Neural cell (in vitro differentiated cells): Measurements from ENCODE around the gene ATG14. TPM values are rescaled to one million over a fixed set of nuclear protein-coding genes. Genes with fewer than 3 reads are reported as not detected.

Source experiments
- H2AFZ ChIP-seq: fragments of 200-600, 300-800 bp; sonication (generic), shearing (Covaris generic); 2 replicates; pipeline ENCODE4 v1.6.0; 2014; ENCODE audit warnings: low read depth, mild to moderate bottlenecking, antibody characterized with exemption, low read length, moderate library complexity
- H3F3A ChIP-seq: fragments of 200-600 bp; shearing (Covaris generic); 2 replicates; pipeline ENCODE4 v1.6.1; 2016; ENCODE audit warnings: mild to moderate bottlenecking, moderate library complexity, mixed read lengths, antibody characterized with exemption, low read length; ENCODE audit not compliant: insufficient read depth, poor library complexity, severe bottlenecking
- H3K27ac ChIP-seq: fragments of 200-600, 300-800 bp; sonication (generic), shearing (Covaris generic); 2 replicates; pipeline ENCODE4 v1.5.1; 2014; ENCODE audit warnings: mild to moderate bottlenecking, low read length, moderate library complexity
- H3K27me3 ChIP-seq: fragments of 300-800, 200-600 bp; sonication (generic), shearing (Covaris generic); 2 replicates; pipeline ENCODE4 v1.6.0; 2014; ENCODE audit warnings: mild to moderate bottlenecking, low read depth, low read length, moderate library complexity; ENCODE audit not compliant: insufficient read depth
- H3K36me3 ChIP-seq: fragments of 300-800, 200-600 bp; sonication (generic), shearing (Covaris generic); 2 replicates; pipeline ENCODE4 v1.5.1; 2014; ENCODE audit warnings: mild to moderate bottlenecking, antibody characterized with exemption, low read length, moderate library complexity; ENCODE audit not compliant: insufficient read depth
- H3K4me2 ChIP-seq: fragments of 300-800, 200-600 bp; sonication (generic), shearing (Covaris generic); 2 replicates; pipeline ENCODE4 v1.6.0; 2014; ENCODE audit warnings: mild to moderate bottlenecking, low read length
- H3K4me3 ChIP-seq: fragments of 300-800, 200-600 bp; sonication (generic), shearing (Covaris generic); 2 replicates; pipeline ENCODE4 v1.5.1; 2014; ENCODE audit warnings: mild to moderate bottlenecking, low read length, moderate library complexity
- H3K79me2 ChIP-seq: fragments of 200-600 bp; shearing (Covaris generic); replicated peaks from 2 replicates; pipeline ENCODE4 v1.6.0; 2014; ENCODE audit warnings: mild to moderate bottlenecking, low read length, moderate library complexity; ENCODE audit not compliant: insufficient read depth
- H3K9ac ChIP-seq: fragments of 300-800, 200-600 bp; sonication (generic), shearing (Covaris generic); 2 replicates; pipeline ENCODE4 v1.6.1; 2016; ENCODE audit warnings: mild to moderate bottlenecking, low read length, mixed read lengths
- H3K9me2 ChIP-seq: fragments of 200-600 bp; shearing (Covaris generic); 2 replicates; pipeline ENCODE4 v1.6.1; 2016; ENCODE audit warnings: mild to moderate bottlenecking, low read length, mixed read lengths; ENCODE audit not compliant: insufficient read depth
- H3K9me3 ChIP-seq: fragments of 200-600, 300-800 bp; sonication (generic), shearing (Covaris generic); 2 replicates; pipeline ENCODE4 v1.6.1; 2016; ENCODE audit warnings: mild to moderate bottlenecking, mixed run types, low read length, moderate library complexity, mixed read lengths
- H4K20me1 ChIP-seq: fragments of 200-600 bp; shearing (Covaris generic); 2 replicates; pipeline ENCODE4 v1.6.1; 2016; ENCODE audit warnings: mild to moderate bottlenecking, mixed run types; ENCODE audit not compliant: insufficient read depth
- EP300 ChIP-seq: fragments of 450-650 bp; conservative IDR thresholded peaks from 2 replicates; pipeline ENCODE4 v1.6.1; 2014; ENCODE audit warnings: antibody characterized with exemption, mild to moderate bottlenecking, moderate library complexity; ENCODE audit not compliant: poor library complexity, severe bottlenecking
- EZH2 ChIP-seq: fragments of 200-600, 300-800 bp; shearing (Covaris generic), sonication (generic); IDR thresholded peaks from 2 replicates; pipeline ENCODE4 v1.6.1; 2014; ENCODE audit warnings: antibody characterized with exemption, low read length, borderline replicate concordance, mild to moderate bottlenecking; ENCODE audit not compliant: insufficient read depth, poor library complexity, severe bottlenecking
- MXI1 ChIP-seq: fragments of 450-650 bp; conservative IDR thresholded peaks from 2 replicates; pipeline ENCODE4 v1.6.1; 2014; ENCODE audit warnings: antibody characterized with exemption, mild to moderate bottlenecking; ENCODE audit not compliant: poor library complexity, severe bottlenecking
- POLR2AphosphoS5 ChIP-seq: IDR thresholded peaks from 2 replicates; pipeline ENCODE4 v1.6.1; 2012
- RAD21 ChIP-seq: fragments of 450-650 bp; conservative IDR thresholded peaks from 2 replicates; pipeline ENCODE4 v1.6.1; 2014; ENCODE audit warnings: antibody characterized with exemption, mild to moderate bottlenecking, moderate library complexity
- REST ChIP-seq: IDR thresholded peaks from 2 replicates; pipeline ENCODE4 v1.6.1; 2012; ENCODE audit warnings: borderline replicate concordance
- SMC3 ChIP-seq: fragments of 450-650 bp; conservative IDR thresholded peaks from 2 replicates; pipeline ENCODE4 v1.6.1; 2014; ENCODE audit warnings: antibody characterized with exemption, mild to moderate bottlenecking, moderate library complexity; ENCODE audit not compliant: poor library complexity
- TAF1 ChIP-seq: IDR thresholded peaks from 2 replicates; pipeline ENCODE4 v1.6.1; 2012; ENCODE audit warnings: low read depth
- polyA plus RNA-seq: library from polyadenylated mRNA; depleted of rRNA; stranded (reverse); fragments of >200 nt; gene quantifications from 2 replicates; pipeline ENCODE4 v1.2.3, GENCODE V29; 2014
- TF ChIP-seq, protein P1 (sequence below): fragments of 450-650 bp; IDR thresholded peaks from 2 replicates; pipeline ENCODE4 v1.5.1; 2014; ENCODE audit warnings: antibody characterized with exemption, mild to moderate bottlenecking, moderate library complexity; ENCODE audit not compliant: poor library complexity, severe bottlenecking

ATG14 gene
- polyA plus RNA-seq, 1 donor from 2014 or later = 28.2 TPM

GRCh38 chr14:55341781-55342180, 69.8 kb downstream of the ATG14 start:
- Histone ChIP-seq H2AFZ (no peak overlapping the region), H3K27ac (no peak overlapping the region), H3F3A (no peaks in the 10 kb centered on the region), H3K9ac (no peak overlapping the region), H3K9me2 (no peaks in the 10 kb centered on the region), H4K20me1 (no peaks in the 10 kb centered on the region), H3K9me3 (no peaks in the 10 kb centered on the region), H3K4me2 (no peak overlapping the region), H3K4me3 (no peak overlapping the region), H3K79me2 (peaks cover 9% of the 10 kb centered on the region), H3K36me3 (no peaks in the 10 kb centered on the region), H3K27me3 (no peaks in the 10 kb centered on the region)
- TF ChIP-seq, protein P1, sequence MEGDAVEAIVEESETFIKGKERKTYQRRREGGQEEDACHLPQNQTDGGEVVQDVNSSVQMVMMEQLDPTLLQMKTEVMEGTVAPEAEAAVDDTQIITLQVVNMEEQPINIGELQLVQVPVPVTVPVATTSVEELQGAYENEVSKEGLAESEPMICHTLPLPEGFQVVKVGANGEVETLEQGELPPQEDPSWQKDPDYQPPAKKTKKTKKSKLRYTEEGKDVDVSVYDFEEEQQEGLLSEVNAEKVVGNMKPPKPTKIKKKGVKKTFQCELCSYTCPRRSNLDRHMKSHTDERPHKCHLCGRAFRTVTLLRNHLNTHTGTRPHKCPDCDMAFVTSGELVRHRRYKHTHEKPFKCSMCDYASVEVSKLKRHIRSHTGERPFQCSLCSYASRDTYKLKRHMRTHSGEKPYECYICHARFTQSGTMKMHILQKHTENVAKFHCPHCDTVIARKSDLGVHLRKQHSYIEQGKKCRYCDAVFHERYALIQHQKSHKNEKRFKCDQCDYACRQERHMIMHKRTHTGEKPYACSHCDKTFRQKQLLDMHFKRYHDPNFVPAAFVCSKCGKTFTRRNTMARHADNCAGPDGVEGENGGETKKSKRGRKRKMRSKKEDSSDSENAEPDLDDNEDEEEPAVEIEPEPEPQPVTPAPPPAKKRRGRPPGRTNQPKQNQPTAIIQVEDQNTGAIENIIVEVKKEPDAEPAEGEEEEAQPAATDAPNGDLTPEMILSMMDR = no peak
- TF ChIP-seq POLR2AphosphoS5 (no peak), EZH2 (no peak), MXI1 (no peak), TAF1 (no peak), RAD21 (no peak), EP300 (no peak), REST (no peak), SMC3 (no peak)

GRCh38 chr14:55340482-55340881, 71.1 kb downstream of the ATG14 start:
- no peak for TF ChIP-seq RAD21
- TF ChIP-seq POLR2AphosphoS5 = no peak
- TF ChIP-seq, protein P1 = no peak
- TF ChIP-seq SMC3 = no peak
- TF ChIP-seq EZH2 = no peak
- no peak for TF ChIP-seq EP300
- TF ChIP-seq MXI1 = no peak
- TF ChIP-seq TAF1 = no peak
- TF ChIP-seq REST = no peak

More at GRCh38 chr14:55340482-55340881, 71.1 kb downstream of the ATG14 start:
- H3K27ac ChIP-seq = no peak overlapping the region
- H2AFZ ChIP-seq = no peak overlapping the region
- H4K20me1 ChIP-seq = no peaks in the 10 kb centered on the region
- no peaks in the 10 kb centered on the region for H3K9me2 ChIP-seq
- H3K79me2 ChIP-seq = peaks cover 9% of the 10 kb centered on the region
- H3F3A ChIP-seq = no peaks in the 10 kb centered on the region
- no peak overlapping the region for H3K4me3 ChIP-seq
- H3K36me3 ChIP-seq = no peaks in the 10 kb centered on the region
- no peak overlapping the region for H3K9ac ChIP-seq
- no peak overlapping the region for H3K4me2 ChIP-seq
- H3K9me3 ChIP-seq = no peaks in the 10 kb centered on the region
- no peaks in the 10 kb centered on the region for H3K27me3 ChIP-seq
